ENCODE data around the gene NDUFAF2.

DNA sequence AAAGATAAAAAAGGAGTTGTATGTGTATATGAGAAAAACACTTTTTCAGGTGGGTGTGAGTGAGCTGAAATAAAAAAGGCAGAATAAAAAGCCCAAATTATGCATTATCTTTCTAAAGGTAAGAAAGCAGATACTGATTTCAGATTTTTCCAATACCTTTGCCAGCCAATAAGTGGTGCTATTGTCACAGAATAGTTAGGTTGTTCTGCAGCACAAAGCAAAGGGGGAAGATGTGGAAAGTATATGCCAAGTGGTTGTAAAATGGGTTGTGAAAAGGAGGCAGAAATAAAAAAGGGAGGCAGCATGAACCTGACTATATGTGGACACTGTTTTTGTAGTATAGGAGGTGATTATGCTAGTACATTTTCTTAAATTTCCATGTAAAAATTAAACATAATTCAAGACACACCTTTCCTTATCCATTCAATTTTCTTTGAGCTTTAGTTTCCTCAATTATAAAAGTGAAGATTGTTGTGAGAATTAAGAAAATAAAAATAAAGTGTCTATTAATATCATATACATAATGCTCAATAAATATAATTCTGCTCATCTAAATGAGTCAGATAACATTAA is 110.5 kb downstream of the NDUFAF2 start:
- no peak for TF ChIP-seq EZH2phosphoT487 (conservative IDR thresholded peaks at IDR 0.05; ENCODE audit: low read length)
- TF ChIP-seq, protein P1, sequence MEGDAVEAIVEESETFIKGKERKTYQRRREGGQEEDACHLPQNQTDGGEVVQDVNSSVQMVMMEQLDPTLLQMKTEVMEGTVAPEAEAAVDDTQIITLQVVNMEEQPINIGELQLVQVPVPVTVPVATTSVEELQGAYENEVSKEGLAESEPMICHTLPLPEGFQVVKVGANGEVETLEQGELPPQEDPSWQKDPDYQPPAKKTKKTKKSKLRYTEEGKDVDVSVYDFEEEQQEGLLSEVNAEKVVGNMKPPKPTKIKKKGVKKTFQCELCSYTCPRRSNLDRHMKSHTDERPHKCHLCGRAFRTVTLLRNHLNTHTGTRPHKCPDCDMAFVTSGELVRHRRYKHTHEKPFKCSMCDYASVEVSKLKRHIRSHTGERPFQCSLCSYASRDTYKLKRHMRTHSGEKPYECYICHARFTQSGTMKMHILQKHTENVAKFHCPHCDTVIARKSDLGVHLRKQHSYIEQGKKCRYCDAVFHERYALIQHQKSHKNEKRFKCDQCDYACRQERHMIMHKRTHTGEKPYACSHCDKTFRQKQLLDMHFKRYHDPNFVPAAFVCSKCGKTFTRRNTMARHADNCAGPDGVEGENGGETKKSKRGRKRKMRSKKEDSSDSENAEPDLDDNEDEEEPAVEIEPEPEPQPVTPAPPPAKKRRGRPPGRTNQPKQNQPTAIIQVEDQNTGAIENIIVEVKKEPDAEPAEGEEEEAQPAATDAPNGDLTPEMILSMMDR (IDR thresholded peaks at IDR 0.05; ENCODE audit: insufficient read depth, low read length, poor library complexity, severe bottlenecking) = peak; percentile 33

Data from SU-DHL-6 (cell line).